Epithelial cell of proximal tubule (primary cell): ENCODE data around the gene TPM2. TPM values are rescaled to one million over a fixed set of nuclear protein-coding genes. Genes with fewer than 3 reads are reported as not detected.

Experiments
- DNase-seq: peaks from one replicate; pipeline ENCODE4 v3.0.0-alpha.2; 2011; ENCODE audit warnings: low read depth
- H3K4me3 ChIP-seq: 2 replicates; pipeline ENCODE4 v1.5.1; 2011; ENCODE audit warnings: low read depth, mild to moderate bottlenecking, low read length
- CTCF ChIP-seq: conservative IDR thresholded peaks from 2 replicates; pipeline ENCODE4 v1.5.1; 2012; ENCODE audit warnings: low read depth, mild to moderate bottlenecking, low read length
- total RNA-seq: library from RNA; depleted of rRNA; stranded (reverse); fragments of >200 nt; gene quantifications from 2 replicates; pipeline ENCODE4 v1.2.3, GENCODE V29; 2015

TPM2 gene
- total RNA-seq, 1 donor from 2014 or later, result 267 TPM

GRCh38 chr9:35690294-35690613, 529 bp upstream of the TPM2 start:
- no peak for TF ChIP-seq CTCF
- no peak for DNase-seq
- peak overlapping the region; percentile 78 for H3K4me3 ChIP-seq

DNA sequence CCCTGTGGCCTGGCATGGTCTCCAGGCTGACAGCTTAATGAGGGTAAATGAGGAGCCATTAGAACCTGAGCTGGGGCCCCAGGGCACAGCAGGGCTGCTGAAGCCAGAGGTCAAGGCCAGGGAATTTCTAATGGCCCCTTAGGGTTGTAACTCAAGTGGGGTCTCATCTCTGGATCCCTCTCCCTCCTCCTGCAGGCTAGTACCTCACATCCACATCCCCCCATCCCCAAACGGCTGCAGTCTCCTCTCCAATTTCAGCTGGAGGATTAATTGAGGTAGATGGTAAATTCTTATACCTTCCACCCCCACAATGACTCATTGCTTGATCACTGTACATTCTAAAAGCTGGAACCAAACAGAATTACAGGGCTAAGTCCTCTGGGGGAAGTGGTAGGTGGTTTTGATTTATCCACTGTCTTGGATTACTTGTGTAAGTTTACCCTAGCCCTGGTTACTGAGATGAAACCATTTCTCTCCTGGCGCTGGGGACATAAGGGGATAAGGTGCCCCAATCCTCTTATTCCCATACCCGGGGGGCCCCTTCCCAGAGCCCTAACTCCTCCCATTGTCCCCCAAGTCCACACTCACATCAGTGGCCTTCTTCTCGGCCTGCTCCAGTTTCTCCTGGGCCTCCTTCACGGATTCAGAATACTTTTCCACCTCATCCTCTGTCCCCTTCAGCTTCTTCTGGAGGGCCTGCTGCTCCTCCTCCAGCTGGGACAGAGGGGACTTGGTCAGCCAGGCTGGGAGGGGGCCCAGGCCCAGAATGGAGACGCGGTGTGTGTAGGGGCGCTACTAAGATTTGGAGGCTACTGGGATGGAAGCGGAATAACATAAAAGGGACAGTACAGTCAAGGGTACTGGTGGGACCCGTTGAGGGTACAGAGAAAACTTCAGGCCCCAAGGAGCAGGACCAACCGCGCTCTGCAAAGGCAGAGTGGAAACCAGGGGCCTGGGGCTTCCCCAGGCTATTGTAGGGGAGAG, 875 bp downstream of the TPM2 start:
- TF ChIP-seq CTCF, result no peak
- H3K4me3 ChIP-seq, result peak overlapping the region; percentile 78
- peak; percentile 48 for DNase-seq

- H3K4me3 ChIP-seq, result no peak overlapping the region
These were observed 1.7 kb downstream of the TPM2 start for GRCh38 chr9:35687972-35688557.

DNA sequence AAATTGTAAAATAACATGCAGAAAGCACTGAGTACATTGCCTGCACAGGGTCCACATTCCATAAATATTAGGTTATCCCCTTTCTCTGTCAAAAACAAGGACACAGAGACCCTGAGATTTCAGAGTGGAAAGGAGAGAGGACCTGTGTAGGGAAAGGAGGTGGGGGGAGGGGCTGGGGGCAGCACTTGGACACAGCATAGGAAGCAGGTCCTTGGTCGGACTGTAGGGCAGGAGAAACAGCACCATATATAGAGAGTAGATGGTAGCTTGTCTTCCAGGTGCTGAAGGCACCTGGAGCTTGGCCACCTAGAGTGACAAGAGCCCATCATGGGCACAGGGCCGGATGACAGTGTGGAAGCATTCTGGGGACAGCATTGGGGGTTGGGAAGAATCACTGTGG, 2.4 kb downstream of the TPM2 start:
- no peak overlapping the region for H3K4me3 ChIP-seq
- no peak for DNase-seq
- TF ChIP-seq CTCF, result no peak

More at GRCh38 chr9:35687972-35688557, 1.7 kb downstream of the TPM2 start:
- DNase-seq, result no peak
- no peak for TF ChIP-seq CTCF

DNA sequence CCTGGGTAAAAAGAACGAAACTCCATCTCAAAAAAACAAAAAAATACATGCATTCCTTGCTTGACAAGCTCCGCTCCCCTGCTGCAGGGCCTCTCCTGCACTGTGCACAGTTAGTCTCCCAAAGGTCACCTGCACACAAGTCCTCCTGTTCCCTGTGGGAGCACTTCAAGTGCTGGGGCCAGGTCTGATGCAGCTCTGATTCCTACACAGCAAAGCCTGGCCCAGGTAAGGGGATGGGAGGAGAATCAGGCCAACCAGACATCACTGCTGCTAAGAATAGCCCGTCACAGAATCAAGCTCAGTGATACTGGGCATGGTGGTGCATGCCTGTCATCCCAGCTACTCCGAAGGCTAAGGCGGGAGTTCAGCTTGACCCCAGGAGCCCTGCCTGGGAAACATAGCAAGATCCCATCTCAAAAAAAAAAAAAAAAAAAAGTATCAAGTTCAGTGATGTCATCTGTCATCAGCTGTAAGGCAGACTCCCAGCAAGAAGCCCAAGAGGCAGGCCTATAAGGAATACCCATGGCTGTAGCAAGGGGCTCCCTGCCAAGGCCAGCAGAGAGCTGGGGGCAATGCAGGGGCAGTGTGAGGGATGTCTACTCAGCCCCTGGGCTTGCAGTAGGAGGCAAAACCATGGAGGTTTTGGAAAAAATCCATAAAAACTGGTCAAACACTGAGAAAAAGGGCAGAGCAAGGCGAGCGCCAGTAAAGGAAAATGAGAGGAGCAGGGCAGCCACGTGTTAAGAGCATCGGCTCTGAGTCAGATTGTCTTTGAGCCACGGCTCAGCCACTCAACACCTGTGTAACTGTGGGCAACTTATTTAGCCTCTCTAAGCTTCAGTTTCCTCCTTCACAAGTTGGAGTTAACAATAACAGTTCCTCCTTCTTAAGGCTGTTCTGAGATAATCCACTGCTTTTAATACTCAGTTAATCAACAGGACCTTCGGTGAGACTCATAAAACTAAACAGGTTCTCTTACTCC, 3.2 kb downstream of the TPM2 start:
- no peak for TF ChIP-seq CTCF
- H3K4me3 ChIP-seq, result no peak overlapping the region
- DNase-seq, result no peak

GRCh38 chr9:35685506-35685905, 4.2 kb downstream of the TPM2 start:
- H3K4me3 ChIP-seq, result no peak overlapping the region
- no peak for DNase-seq
- TF ChIP-seq CTCF, result no peak
